Lower lobe of right lung (tissue), 2 donors: Measurements from ENCODE around the gene TTC38. TPM values are rescaled to one million over a fixed set of nuclear protein-coding genes. Genes with fewer than 3 reads are reported as not detected.

Experiments used
- ATAC-seq, 2 donors: fragments of 200-7000 bp; cut with Tn5 transposase; one replicate each; pipeline ENCODE4 v1.9.1; 2020 to 2022; ENCODE audit warnings: mild to moderate bottlenecking in 2 of 2, moderate library complexity in 2 of 2
- DNase-seq: peaks from one replicate; pipeline ENCODE4 v3.0.0-alpha.2; 2020
- H3K27ac ChIP-seq: fragments of 200-600 bp; one replicate; pipeline ENCODE4 v1.8.0; 2022
- H3K27me3 ChIP-seq: fragments of 200-600 bp; one replicate; pipeline ENCODE4 v1.8.0; 2022; ENCODE audit warnings: low read depth
- H3K36me3 ChIP-seq: fragments of 200-600 bp; one replicate; pipeline ENCODE4 v1.8.0; 2022; ENCODE audit warnings: mild to moderate bottlenecking
- H3K4me1 ChIP-seq: fragments of 200-600 bp; one replicate; pipeline ENCODE4 v1.8.0; 2022
- H3K4me3 ChIP-seq: fragments of 200-600 bp; one replicate; pipeline ENCODE4 v1.8.0; 2022; ENCODE audit warnings: mild to moderate bottlenecking
- H3K9me3 ChIP-seq: fragments of 200-600 bp; one replicate; pipeline ENCODE4 v1.8.0; 2022
- CTCF ChIP-seq: fragments of 200-600 bp; IDR thresholded peaks from one replicate; pipeline ENCODE4 v1.8.0; 2022; ENCODE audit warnings: antibody characterized with exemption, mild to moderate bottlenecking
- intact Hi-C: fragments of 100-400 bp; cut with DNase I; formaldehyde crosslinking; loops from one replicate; pipeline ENCODE4 v1.11.0; 2022
- total RNA-seq: library from RNA; stranded (reverse); fragmentation: NEBNext Ultra II Directional; extraction: Animal tissue kit (Norgen Biotek cat#: 25700); gene quantifications from one replicate; pipeline ENCODE4 v1.2.1, GENCODE V29; 2021
- donor health status: DM: no; HTN: yes; CAD: no; lungs with severe emphysema.

The TTC38 gene
- total RNA-seq, 1 donor from 2014 or later: 26.8 TPM

- H3K36me3 ChIP-seq: peaks cover 24% of the 10 kb centered on the region
- DNase-seq: no peak
- H3K27me3 ChIP-seq: no peaks in the 10 kb centered on the region
- H3K4me1 ChIP-seq: no peaks in the 10 kb centered on the region
- no peak overlapping the region for H3K4me3 ChIP-seq
- TF ChIP-seq CTCF: no peak
- H3K9me3 ChIP-seq: no peaks in the 10 kb centered on the region
- intact Hi-C loops: no loop called here
- ATAC-seq: peak in 1 of 2 donors; percentile 27
- H3K27ac ChIP-seq: no peak overlapping the region
Observed at GRCh38 chr22:46225631-46226030, 42.2 kb upstream of the TTC38 start.

GRCh38 chr22:46226577-46226976, 41.2 kb upstream of the TTC38 start:
- ATAC-seq: no peak
- Histone ChIP-seq H3K9me3 (no peaks in the 10 kb centered on the region), H3K36me3 (peaks cover 18% of the 10 kb centered on the region), H3K4me3 (no peak overlapping the region), H3K27ac (no peak overlapping the region), H3K27me3 (no peaks in the 10 kb centered on the region), H3K4me1 (no peaks in the 10 kb centered on the region)
- TF ChIP-seq CTCF: no peak
- DNase-seq: no peak
- intact Hi-C loops: no loop called here

- H3K9me3 ChIP-seq: no peaks in the 10 kb centered on the region
- no peak overlapping the region for H3K27ac ChIP-seq
- H3K4me3 ChIP-seq: no peak overlapping the region
- H3K4me1 ChIP-seq: no peaks in the 10 kb centered on the region
- DNase-seq (no peak), ATAC-seq (no peak)
- H3K27me3 ChIP-seq: no peaks in the 10 kb centered on the region
- TF ChIP-seq CTCF: no peak
- intact Hi-C loops: no loop called here
- peaks cover 25% of the 10 kb centered on the region for H3K36me3 ChIP-seq
Observed at GRCh38 chr22:46229701-46230100, 38.1 kb upstream of the TTC38 start.

- DNase-seq: no peak
- Histone ChIP-seq H3K36me3 (peaks cover 31% of the 10 kb centered on the region), H3K27ac (no peak overlapping the region)
Observed at GRCh38 chr22:46230262-46230901, 37.4 kb upstream of the TTC38 start.

GRCh38 chr22:46233231-46233630, 34.6 kb upstream of the TTC38 start:
- ATAC-seq (peak in 1 of 2 donors; percentile 76), DNase-seq (no peak)
- no peak overlapping the region for H3K27ac ChIP-seq
- H3K4me1 ChIP-seq: no peaks in the 10 kb centered on the region
- intact Hi-C loops: no loop called here
- H3K27me3 ChIP-seq: no peaks in the 10 kb centered on the region
- H3K9me3 ChIP-seq: no peaks in the 10 kb centered on the region
- TF ChIP-seq CTCF: no peak
- H3K4me3 ChIP-seq: no peak overlapping the region
- H3K36me3 ChIP-seq: peaks cover 54% of the 10 kb centered on the region

More at GRCh38 chr22:46230262-46230901, 37.4 kb upstream of the TTC38 start:
- H3K4me1 ChIP-seq: no peaks in the 10 kb centered on the region
- no peaks in the 10 kb centered on the region for H3K27me3 ChIP-seq
- intact Hi-C loops: no loop called here
- no peak overlapping the region for H3K4me3 ChIP-seq
- ATAC-seq: no peak
- no peaks in the 10 kb centered on the region for H3K9me3 ChIP-seq
- TF ChIP-seq CTCF: no peak
